HG03457 (cell line): ENCODE data around the gene TLR9.

Source experiments
- ATAC-seq: cut with Tn5 transposase; IDR thresholded peaks from one replicate; pipeline ENCODE4 v1.9.1; 2021; ENCODE audit warnings: moderate number of reproducible peaks; ENCODE audit not compliant: unreplicated experiment

Gene TLR9

DNA sequence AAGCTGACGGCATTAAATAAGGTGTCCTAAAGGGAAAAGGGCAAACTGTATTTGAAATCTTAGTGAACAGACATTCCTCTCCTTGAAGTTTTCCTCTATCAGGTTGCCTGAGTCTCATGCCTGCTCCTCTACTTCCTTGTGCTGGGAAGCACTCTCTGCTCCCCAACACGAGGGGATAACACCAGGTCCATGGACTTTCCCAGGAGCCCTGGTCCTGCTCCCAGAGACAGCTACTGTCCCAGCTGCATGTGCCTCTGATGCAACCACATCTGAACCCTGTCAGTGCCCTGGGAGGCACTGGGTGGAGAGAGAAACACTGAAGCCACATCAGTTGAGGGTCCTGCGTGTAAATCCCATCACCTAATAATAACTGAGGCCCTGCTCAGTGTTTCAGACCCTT is 7.4 kb downstream of the TLR9 start:
- no peak for ATAC-seq

- ATAC-seq, result no peak
Measured at GRCh38 chr3:52217409-52217805, 8.0 kb downstream of the TLR9 start.

- no peak for ATAC-seq
Measured at GRCh38 chr3:52216585-52217408, 8.6 kb downstream of the TLR9 start.

DNA sequence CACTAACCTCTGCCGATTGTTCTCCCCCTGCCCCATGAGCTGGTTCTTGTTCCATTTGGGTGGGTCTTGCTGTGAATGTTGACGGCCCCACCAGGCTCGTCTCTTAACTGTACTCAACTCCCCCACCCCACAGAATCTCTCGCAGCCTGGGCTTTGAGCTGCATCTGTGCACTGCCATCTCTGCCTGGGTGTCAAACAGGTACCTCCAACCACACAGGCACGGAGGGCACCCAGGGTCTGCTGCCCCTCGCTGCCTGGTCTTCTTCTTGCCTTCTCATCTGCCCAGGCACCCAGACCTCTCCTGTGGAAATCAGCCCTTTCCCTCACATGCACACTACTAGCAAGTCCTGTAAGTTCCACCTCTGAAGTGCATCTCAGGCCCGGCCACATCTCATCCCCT is 10.1 kb downstream of the TLR9 start:
- ATAC-seq, result no peak

- ATAC-seq, result no peak
Measured at GRCh38 chr3:52213901-52214300, 11.5 kb downstream of the TLR9 start.

GRCh38 chr3:52213005-52213404 is 12.4 kb downstream of the TLR9 start:
- no peak for ATAC-seq

DNA sequence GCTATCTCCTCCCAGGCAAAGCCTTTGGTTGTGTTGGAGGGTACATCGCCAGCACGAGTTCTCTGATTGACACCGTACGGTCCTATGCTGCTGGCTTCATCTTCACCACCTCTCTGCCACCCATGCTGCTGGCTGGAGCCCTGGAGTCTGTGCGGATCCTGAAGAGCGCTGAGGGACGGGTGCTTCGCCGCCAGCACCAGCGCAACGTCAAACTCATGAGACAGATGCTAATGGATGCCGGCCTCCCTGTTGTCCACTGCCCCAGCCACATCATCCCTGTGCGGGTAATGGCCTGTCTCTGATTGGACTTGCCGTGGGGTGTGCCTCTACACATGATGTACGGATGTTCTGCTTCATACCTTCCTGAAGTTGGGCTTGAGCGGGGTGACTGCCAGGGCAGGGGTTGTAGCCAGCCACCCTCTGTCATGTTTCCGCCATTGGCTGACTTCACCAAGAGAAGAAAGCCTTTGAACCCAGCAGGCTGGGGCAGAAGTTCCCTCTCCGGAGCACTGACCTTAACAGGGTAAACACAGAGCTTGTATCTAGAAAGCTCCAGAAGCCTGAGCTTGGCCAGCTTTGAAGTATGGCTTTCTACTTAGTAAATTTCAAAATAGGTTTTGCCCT is 14.1 kb downstream of the TLR9 start:
- no peak for ATAC-seq

GRCh38 chr3:52210550-52211046 is 14.8 kb downstream of the TLR9 start:
- ATAC-seq, result no peak

DNA sequence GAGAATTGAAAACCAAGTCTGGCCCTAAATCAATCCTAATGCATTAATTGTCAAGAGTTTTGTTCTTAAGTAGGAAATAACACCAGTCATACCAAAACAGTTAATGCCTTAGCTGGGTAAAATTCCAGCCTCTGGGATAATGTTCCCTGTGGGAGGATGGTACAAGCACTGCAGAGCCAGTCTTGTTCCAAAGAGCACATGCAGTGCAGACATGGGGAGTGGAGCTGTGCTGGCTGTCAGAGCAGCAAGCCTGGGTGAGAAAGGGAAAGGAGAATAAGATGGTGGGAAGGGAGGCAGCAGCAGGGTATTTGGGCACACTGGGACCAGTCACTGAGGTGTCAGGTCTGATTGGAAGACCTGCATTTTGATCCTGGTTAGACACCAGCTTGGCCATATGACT is 15.4 kb downstream of the TLR9 start:
- ATAC-seq, result no peak

DNA sequence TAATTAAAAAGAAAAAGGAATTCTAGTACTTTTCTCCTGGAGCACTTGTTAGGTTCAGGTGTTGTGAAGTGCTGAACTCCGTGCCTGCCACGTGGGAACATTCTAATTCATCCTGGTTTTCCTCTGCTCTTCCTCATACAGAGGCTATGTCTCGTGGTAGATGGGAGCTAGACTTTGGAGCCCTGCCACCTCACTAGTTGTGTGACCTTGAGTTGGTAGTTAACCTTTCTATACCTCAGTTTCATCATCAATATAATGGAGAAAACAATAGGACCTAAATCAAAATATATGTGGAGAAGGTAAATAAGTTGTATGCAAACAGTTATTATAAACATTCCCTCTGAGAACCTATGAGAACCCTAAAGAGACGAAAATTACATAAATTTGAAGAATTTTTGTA is 16.9 kb downstream of the TLR9 start:
- ATAC-seq, result no peak

DNA sequence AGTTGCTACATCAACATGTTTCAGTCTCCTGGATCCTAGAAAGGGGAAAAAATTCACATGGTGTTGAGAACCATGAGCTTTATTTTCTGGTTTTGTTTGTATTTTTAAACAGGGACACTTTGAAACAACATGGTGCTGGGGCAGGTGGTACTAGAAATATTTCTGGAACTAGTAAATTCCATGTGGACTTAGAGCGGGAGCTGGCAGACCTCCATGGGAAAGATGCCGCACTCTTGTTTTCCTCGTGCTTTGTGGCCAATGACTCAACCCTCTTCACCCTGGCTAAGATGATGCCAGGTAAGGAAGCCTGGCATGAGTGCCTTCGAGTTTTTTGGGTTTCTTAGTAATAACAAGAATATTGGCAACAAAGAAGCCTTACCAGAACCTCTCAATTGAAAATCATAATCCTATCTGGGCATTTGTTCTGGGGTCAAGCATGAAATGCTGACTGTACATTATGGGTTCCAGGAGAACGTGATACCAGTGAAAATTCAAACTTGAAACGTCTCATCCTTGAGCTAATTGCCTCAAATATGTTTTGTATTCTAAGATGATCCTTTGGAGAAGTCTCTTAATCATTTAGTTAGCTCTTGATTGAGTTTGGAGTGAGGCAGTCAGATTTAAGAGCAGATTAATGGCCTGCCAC is 19.6 kb downstream of the TLR9 start:
- no peak for ATAC-seq

- ATAC-seq, result no peak
Measured at GRCh38 chr3:52204337-52205073, 20.9 kb downstream of the TLR9 start.

- ATAC-seq, result no peak
Measured at GRCh38 chr3:52203701-52204100, 21.7 kb downstream of the TLR9 start.

DNA sequence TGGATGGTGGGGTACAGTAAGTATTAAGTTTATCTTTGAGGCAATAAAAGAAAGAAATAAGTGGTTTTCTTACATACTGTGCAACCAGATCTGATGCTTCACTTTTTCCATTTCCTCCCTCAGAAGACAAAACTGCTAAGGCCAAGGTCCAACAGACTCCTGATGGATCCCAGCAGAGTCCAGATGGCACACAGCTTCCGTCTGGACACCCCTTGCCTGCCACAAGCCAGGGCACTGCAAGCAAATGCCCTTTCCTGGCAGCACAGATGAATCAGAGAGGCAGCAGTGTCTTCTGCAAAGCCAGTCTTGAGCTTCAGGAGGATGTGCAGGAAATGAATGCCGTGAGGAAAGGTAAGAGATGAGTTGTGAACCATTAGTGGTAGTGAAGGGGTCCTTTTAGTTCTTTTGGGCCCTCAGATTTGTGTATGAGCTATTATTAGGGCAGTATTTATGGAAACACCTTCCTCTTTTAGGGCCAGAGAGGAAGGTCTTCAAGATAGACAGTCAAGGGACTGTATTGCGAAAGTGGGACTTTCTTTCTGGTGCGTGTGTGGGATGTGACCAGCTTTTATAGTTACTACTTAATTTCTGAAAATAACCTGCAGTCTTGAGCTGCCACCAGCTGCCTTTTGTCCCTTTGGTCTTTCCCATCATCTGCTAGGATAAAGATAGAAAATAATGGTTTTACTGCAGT is 22.9 kb downstream of the TLR9 start:
- ATAC-seq, result no peak

DNA sequence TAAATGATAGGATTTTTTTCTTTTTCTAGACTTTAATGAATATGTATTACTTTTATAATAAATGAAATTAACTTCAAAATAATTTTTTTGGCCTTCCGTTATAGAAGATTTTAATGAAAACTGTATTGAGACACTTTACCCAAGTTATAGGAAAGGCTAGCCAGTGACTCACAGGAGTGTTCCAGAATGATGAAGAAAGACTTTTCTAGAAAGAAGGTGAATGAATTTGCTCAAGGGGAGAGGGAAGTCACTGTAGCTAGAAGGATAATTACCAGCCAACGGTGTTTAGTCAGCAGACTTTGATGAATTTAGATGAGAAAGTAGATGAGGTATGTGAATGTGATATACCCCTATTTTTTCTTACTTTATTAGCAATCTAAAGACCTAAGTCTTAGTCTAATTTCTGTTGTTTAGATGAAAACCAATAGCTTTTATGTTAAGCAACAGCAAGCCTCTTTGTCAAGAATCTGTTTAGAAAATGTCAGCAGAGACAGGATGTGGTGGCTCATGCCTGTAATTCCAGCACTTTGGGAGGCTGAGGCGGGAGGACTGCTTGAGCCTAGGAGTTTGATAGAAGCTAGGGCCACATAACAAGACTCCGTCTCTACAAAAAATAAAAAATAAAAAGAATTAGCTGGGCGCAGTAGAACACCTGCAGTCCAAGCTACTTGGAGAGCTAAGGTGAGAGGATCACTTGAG is 24.3 kb downstream of the TLR9 start:
- no peak for ATAC-seq

DNA sequence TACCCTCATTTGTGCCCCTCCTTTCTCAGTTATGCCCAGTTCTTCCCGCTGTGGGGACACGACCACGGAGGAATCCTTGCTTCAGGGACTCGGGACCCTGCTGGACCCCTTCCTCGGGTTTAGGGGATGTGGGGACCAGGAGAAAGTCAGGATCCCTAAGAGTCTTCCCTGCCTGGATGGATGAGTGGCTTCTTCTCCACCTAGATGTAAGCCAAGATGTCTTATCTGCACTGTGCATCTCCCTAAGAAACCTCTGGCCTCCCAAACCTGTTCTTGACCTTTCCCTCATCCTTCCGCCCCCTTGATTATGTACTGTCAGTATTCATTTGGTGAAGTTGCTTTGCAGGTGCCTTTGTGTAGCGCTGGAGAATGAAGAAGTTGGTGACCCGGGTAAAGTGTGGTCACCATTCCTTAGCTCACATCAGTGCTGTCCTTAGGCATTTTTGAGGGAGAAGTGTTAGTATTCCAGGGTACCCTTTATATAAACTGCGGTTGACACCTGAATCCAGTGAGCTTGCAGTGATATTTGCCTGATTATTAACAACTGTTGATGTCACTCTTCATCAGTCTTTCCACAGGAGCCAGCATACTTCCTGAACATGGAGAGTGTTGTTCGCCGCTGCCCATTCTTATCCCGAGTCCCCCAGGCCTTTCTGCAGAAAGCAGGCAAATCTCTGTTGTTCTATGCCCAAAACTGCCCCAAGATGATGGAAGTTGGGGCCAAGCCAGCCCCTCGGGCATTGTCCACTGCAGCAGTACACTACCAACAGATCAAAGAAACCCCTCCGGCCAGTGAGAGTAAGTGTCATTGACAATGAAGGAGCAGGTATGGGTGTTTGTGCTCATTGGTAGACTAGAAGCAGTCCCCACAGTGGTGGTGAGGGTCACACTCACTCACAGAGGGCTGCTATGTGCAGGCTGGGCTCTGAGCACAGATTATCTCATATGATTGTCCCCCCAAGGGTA is 26.5 kb downstream of the TLR9 start:
- ATAC-seq, result no peak

GRCh38 chr3:52197842-52198625 is 27.4 kb downstream of the TLR9 start, which contains the start of gene ALAS1:
Gene ALAS1, plus strand, starts transcription at chr3:52198160. Its CDS starts 1,082 bp downstream, at chr3:52199242.
- ATAC-seq, result peak; percentile 70

DNA sequence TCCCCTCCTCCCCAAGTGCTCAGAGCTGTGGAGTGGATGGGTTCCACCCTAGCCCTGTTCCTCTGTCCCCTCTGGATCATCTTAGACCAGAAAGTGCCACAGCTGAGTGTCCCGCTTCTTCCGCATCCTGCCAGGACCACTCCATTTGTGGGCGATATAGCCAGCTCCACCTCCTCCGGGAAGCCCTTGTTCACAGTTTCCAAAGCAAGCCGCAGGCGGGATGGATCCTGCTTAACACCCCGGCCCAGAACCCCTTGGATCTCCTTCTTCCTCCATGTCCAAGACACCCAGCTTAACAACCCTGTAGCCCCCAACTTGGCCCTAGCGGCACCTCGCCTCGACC is 28.0 kb downstream of the TLR9 start:
- ATAC-seq, result no peak
